ENCODE results near the gene FXYD5.

Gene FXYD5

DNA sequence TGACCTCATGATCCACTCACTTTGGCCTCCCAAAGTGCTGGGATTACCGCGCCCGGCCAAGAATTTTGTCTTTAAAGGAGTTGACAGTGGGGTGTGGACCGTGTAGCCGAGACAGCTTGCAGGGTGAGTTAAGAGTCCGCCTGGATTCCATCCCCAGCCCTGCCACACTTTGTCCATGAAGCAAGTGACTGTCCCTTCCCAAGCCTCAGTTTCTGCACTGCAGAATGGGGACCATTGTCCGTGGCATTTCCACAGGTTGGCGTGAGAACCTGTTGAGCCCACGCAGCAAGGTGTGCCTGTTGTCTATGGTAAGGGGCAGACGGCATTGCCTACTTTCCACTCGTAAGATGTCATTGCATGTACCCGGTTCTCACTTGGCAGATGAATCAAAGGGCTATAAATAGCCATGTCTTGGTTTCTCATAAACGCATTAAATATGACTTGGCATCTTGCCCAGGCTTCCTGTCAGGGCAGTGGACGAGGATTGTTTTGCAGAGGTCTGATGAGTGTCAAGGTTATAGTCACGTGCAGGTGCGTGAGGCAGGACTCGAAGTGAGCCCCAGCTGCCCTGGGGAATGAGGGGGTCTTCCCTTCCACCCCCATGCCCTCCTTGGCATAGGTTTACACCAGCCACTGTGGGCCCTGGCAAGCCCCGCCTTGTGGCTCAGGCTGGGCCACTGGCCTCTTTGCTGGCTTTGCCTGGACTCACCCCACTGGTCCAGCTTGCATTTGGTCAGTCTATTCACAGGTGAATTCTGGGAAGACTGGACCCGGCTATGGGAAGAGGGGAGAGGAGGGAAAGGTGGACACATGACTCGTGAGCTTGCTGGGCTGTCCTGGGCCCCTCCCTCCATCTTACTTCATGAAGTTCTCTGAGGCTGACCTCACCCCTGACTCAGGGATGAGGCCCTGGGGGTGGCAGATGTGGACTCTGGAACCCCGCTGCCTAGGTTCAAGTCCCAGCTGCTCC lies 59.4 kb downstream of the FXYD5 start:
- peak; percentile 98 for DNase-seq
- Histone ChIP-seq H3K4me1 (ENCODE audit: low read length) (peaks cover 42% of the 10 kb centered on the region), H3K9ac (ENCODE audit: low read length) (peak overlapping the region; percentile 83), H3K27ac (ENCODE audit: low read length) (peak overlapping the region; percentile 93), H3K9me2 (replicated peaks; ENCODE audit: insufficient read depth, low read length) (no peaks in the 10 kb centered on the region), H3K36me3 (replicated peaks; ENCODE audit: insufficient read depth, low read length) (no peaks in the 10 kb centered on the region), H3K27me3 (replicated peaks; ENCODE audit: insufficient read depth, low read length) (no peaks in the 10 kb centered on the region), H3K4me2 (ENCODE audit: low read depth, low read length) (peak overlapping the region; percentile 62), H3F3A (ENCODE audit: insufficient read depth, low read length) (peaks cover 19% of the 10 kb centered on the region; the same call in 1 of the 2 replicates), H4K20me1 (ENCODE audit: insufficient read depth, low read length) (no peaks in the 10 kb centered on the region), H3K79me2 (ENCODE audit: low read length) (no peaks in the 10 kb centered on the region), H3K4me3 (ENCODE audit: low read length) (peak overlapping the region; percentile 22; the same call in 1 of the 2 replicates), H2AFZ (ENCODE audit: low read length) (peak overlapping the region; percentile 73), H3K9me3 (replicated peaks; ENCODE audit: insufficient read depth, low read length) (no peaks in the 10 kb centered on the region)
- TF ChIP-seq EZH2phosphoT487 (IDR thresholded peaks at IDR 0.05; ENCODE audit: low read length) (no peak), EZH2 (optimal IDR thresholded peaks at IDR 0.05; ENCODE audit: low read depth, low read length) (no peak)
- TF ChIP-seq, protein P1, sequence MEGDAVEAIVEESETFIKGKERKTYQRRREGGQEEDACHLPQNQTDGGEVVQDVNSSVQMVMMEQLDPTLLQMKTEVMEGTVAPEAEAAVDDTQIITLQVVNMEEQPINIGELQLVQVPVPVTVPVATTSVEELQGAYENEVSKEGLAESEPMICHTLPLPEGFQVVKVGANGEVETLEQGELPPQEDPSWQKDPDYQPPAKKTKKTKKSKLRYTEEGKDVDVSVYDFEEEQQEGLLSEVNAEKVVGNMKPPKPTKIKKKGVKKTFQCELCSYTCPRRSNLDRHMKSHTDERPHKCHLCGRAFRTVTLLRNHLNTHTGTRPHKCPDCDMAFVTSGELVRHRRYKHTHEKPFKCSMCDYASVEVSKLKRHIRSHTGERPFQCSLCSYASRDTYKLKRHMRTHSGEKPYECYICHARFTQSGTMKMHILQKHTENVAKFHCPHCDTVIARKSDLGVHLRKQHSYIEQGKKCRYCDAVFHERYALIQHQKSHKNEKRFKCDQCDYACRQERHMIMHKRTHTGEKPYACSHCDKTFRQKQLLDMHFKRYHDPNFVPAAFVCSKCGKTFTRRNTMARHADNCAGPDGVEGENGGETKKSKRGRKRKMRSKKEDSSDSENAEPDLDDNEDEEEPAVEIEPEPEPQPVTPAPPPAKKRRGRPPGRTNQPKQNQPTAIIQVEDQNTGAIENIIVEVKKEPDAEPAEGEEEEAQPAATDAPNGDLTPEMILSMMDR (IDR thresholded peaks at IDR 0.05; ENCODE audit: low read length): no peak

GRCh38 chr19:35214766-35215422 lies 60.4 kb downstream of the FXYD5 start:
- Histone ChIP-seq H3F3A (ENCODE audit: insufficient read depth, low read length) (peaks cover 19% of the 10 kb centered on the region; the same call in 1 of the 2 replicates), H3K4me3 (ENCODE audit: low read length) (no peak overlapping the region), H3K79me2 (ENCODE audit: low read length) (no peaks in the 10 kb centered on the region), H3K4me2 (ENCODE audit: low read depth, low read length) (no peak overlapping the region), H3K27me3 (replicated peaks; ENCODE audit: insufficient read depth, low read length) (no peaks in the 10 kb centered on the region), H3K9me2 (replicated peaks; ENCODE audit: insufficient read depth, low read length) (no peaks in the 10 kb centered on the region), H4K20me1 (ENCODE audit: insufficient read depth, low read length) (no peaks in the 10 kb centered on the region), H3K27ac (ENCODE audit: low read length) (peak overlapping the region; percentile 93; the same call in 1 of the 2 replicates), H2AFZ (ENCODE audit: low read length) (no peak overlapping the region), H3K36me3 (replicated peaks; ENCODE audit: insufficient read depth, low read length) (no peaks in the 10 kb centered on the region), H3K9ac (ENCODE audit: low read length) (peak overlapping the region; percentile 83), H3K4me1 (ENCODE audit: low read length) (peaks cover 42% of the 10 kb centered on the region), H3K9me3 (replicated peaks; ENCODE audit: insufficient read depth, low read length) (no peaks in the 10 kb centered on the region)
- TF ChIP-seq, protein P1 (IDR thresholded peaks at IDR 0.05; ENCODE audit: low read length): no peak
- TF ChIP-seq EZH2 (optimal IDR thresholded peaks at IDR 0.05; ENCODE audit: low read depth, low read length) (no peak), EZH2phosphoT487 (IDR thresholded peaks at IDR 0.05; ENCODE audit: low read length) (no peak)
- no peak for DNase-seq

- H3K4me3 ChIP-seq (ENCODE audit: low read length): no peak overlapping the region
- H3K79me2 ChIP-seq (ENCODE audit: low read length): no peaks in the 10 kb centered on the region
- peaks cover 42% of the 10 kb centered on the region for H3K4me1 ChIP-seq (ENCODE audit: low read length)
- TF ChIP-seq EZH2phosphoT487 (IDR thresholded peaks at IDR 0.05; ENCODE audit: low read length) (no peak), EZH2 (optimal IDR thresholded peaks at IDR 0.05; ENCODE audit: low read depth, low read length) (no peak)
- TF ChIP-seq, protein P1 (IDR thresholded peaks at IDR 0.05; ENCODE audit: low read length): no peak
- no peak overlapping the region for H3K9ac ChIP-seq (ENCODE audit: low read length)
- H2AFZ ChIP-seq (ENCODE audit: low read length): peak overlapping the region; percentile 52
- H4K20me1 ChIP-seq (ENCODE audit: insufficient read depth, low read length): no peaks in the 10 kb centered on the region
- H3K36me3 ChIP-seq (replicated peaks; ENCODE audit: insufficient read depth, low read length): no peaks in the 10 kb centered on the region
- H3F3A ChIP-seq (ENCODE audit: insufficient read depth, low read length): peaks cover 19% of the 10 kb centered on the region; the same call in 1 of the 2 replicates
- H3K4me2 ChIP-seq (ENCODE audit: low read depth, low read length): no peak overlapping the region
- DNase-seq: peak; percentile 6
- H3K27me3 ChIP-seq (replicated peaks; ENCODE audit: insufficient read depth, low read length): no peaks in the 10 kb centered on the region
- no peaks in the 10 kb centered on the region for H3K9me3 ChIP-seq (replicated peaks; ENCODE audit: insufficient read depth, low read length)
- no peaks in the 10 kb centered on the region for H3K9me2 ChIP-seq (replicated peaks; ENCODE audit: insufficient read depth, low read length)
- peak overlapping the region; percentile 46; the same call in 1 of the 2 replicates for H3K27ac ChIP-seq (ENCODE audit: low read length)
These were observed 61.7 kb downstream of the FXYD5 start for GRCh38 chr19:35216016-35216832.

All from MM.1S (cell line).